SH-SY5Y (cell line): ENCODE measurements around the gene ALCAM.

Experiments
- GATA2 ChIP-seq: IDR thresholded peaks from 2 replicates; pipeline ENCODE4 v1.6.1; 2011; ENCODE audit warnings: mild to moderate bottlenecking, low read depth, low read length
- GATA3 ChIP-seq: IDR thresholded peaks from 2 replicates; pipeline ENCODE4 v1.6.1; 2011; ENCODE audit warnings: low read depth, mild to moderate bottlenecking, low read length, moderate library complexity

DNA sequence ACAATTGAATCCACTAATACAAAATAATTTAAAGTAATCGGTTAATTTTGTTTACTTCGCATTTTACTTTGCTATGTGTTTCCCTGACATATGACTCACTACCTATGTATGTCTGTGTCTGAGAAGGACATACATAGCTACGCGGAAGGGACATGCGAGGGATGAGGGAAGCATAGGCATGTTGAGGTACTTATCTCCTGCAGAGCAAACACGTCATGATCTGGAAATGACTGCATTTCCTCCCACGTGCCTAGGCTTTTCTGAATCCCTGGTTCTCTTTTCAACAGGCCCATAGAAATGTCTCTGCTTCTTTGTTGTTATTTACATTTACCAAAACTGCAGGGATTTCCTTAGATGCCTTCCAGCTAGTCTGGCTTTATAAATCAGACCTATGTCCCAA, 27.5 kb downstream of the ALCAM start:
- TF ChIP-seq GATA2 (no peak), GATA3 (no peak)
